GM18517 (cell line): ENCODE measurements around the gene S100A5.
"Not testable (repeated sequence)": the region's sequence is repeated elsewhere in the genome, so short reads cannot be mapped to it uniquely, and the experiment has no call there.

Experiments used
- ATAC-seq: cut with Tn5 transposase; IDR thresholded peaks from one replicate; pipeline ENCODE4 v1.9.1; 2021; ENCODE audit warnings: mild to moderate bottlenecking, moderate library complexity; ENCODE audit not compliant: unreplicated experiment

The S100A5 gene

DNA sequence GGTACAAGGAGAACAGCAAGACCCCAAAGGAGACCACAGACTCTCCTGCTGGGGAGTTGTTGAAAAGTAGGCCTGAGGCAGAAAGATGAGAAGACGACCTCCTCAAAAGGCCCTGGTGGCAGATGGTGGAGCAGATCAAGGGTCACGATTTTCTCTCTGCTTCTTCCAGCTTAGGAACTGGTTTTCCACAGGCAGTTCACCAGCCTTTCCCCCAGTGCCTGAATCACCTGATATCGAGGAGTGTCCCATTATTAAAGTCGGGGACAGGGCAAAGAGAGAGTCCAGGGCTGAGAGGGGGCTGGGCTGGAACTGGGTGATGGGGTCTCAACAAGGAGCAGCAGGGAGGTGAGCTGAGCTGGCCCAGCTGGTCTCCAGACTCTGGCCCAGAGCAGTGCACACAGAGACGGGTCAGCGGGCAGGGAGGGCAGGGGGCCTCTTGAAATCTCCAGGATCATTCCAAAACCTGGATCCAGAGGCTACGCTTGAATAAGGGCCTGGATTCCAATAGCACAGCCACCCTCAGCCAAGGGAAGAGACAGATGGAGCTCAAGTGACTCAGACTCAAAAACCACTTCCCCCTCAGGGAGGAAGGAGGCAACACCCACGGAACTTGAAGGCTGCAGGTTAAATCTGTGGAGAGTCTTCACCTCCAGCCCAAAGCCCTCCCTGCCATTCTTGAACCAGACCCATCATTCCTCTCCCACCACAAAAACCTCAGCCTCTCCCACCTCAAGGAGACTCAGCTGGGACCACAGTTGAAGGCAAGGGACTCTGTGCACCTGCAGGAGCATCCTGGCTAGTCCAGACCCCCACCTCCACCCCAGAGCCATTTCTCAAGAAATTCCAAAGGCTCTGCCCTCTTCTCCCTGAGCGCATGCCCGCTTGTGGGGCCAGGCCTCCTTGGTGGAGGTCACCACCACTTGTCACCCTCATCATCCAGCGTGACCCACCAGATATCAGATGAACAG is at the start of gene S100A5:
Gene S100A5 (minus strand): TSS at position 541 of the 968 bp plus-strand sequence. CDS start 743 bp downstream, outside the sequence.
- ATAC-seq, result no peak

- no peak for ATAC-seq
Observed at GRCh38 chr1:153588482-153588881, 47.7 kb upstream of the S100A5 start.

DNA sequence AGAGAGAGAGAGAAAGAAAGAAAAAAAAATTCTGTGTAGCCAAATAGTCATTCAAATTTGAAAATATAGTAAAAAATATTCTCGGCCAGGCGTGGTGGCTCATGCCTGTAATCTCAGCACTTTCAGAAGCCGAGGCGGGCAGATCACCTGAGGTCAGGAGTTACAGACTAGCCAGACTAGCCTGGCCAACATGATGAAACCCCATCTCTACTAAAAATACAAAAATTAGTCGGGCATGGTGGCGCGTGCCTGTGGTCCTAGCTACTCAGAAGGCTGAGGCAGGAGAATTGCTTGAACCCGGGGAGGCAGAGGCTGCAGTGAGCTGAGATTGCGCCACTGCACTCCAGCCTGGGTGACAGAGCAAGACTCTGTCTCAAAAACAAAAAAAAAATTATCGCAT is 47.3 kb upstream of the S100A5 start:
- not testable (repeated sequence) for ATAC-seq

DNA sequence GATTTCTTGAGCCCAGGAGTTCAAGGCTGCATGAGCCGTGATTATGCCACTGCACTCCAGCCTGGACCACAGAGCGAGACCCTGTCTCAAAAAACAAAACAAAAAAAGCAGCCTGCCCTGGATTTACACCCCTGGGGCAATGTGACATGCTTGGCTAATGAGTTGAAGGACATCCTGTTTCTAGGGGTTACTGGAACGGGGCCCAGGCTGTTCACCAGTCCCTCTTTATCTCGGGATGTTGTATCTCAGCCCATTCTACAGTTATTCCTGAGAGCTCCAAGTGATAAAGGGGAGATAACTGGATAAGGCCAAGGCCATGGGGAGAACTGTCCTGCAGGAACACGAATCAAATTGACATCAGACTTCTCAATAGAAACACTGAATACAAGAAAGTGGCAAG is 46.6 kb upstream of the S100A5 start:
- no peak for ATAC-seq

DNA sequence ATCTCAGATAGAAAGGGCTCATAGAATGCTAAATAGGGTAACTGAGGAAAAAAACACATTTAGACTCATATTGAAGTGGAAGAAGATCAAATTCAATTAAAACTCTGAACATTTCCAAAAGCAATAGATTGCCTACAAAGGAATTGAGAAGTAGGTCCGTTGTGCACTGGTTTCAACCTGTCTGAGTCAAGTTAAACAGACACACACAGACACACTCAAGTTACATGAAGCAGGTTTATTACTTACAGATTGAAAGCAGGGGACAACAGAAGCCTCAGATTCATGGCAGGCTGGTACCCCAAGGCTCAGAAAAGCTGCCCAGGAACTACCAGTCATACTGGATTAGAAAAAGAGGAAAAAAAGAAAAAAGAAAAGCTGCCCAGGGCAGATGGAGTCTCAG is 45.6 kb upstream of the S100A5 start:
- ATAC-seq, result no peak

GRCh38 chr1:153585006-153585405 is 44.3 kb upstream of the S100A5 start:
- no peak for ATAC-seq

GRCh38 chr1:153583976-153584375 is 43.2 kb upstream of the S100A5 start:
- ATAC-seq, result no peak

DNA sequence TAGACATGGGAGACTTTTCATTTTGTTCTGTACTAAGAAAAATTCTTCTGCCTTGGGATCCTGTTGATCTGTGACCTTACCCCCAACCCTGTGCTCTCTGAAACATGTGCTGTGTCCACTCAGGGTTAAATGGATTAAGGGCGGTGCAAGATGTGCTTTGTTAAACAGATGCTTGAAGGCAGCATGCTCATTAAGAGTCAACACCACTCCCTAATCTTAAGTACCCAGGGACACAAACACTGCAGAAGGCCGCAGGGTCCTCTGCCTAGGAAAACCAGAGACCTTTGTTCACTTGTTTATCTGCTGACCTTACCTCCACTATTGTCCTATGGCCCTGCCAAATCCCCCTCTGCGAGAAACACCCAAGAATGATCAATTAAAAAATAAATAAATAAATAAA is 42.8 kb upstream of the S100A5 start:
- not testable (repeated sequence) for ATAC-seq

GRCh38 chr1:153582836-153583235 is 42.1 kb upstream of the S100A5 start:
- ATAC-seq, result not testable (repeated sequence)

DNA sequence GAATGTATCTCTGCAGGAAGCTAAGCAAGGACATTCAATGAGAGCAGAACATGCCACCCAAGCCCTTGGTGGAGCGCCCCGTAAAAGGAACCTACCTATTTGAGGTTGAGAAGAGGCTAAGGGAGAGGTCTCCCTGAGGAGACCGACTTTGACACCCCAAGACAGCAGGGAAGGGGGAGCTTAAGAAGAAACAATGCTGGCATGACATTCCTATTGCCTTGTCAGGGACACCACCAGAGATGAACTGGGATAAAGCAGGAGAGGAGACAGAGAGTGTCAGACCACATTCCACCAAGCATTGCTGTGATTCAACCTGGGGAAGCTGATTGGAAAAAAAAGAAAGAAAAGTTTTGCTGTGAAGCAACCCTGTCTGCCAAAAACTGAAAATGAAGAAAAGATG is 38.2 kb upstream of the S100A5 start:
- no peak for ATAC-seq

GRCh38 chr1:153578490-153578889 is 37.8 kb upstream of the S100A5 start:
- ATAC-seq, result no peak

GRCh38 chr1:153577624-153578051 is 36.9 kb upstream of the S100A5 start:
- no peak for ATAC-seq

DNA sequence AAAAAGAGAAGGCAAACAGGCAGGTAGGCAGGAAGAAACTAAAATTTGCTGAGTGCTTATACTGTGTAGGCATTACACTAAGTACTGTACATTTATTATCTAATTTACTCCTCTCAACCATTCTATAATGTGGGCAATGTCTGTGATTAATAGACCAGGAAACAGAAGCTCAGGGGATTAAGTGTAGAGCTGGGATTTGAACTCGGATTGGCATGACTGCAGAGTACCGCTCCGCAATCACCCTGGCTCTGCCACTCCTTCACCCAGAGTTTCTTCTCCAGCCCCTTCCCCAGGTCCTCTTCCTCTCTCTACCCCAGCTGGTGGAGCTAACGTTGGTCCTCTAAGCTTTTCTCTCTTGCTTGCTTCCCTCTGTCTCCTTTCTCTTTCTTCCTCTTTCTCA is 36.4 kb upstream of the S100A5 start:
- ATAC-seq, result no peak

DNA sequence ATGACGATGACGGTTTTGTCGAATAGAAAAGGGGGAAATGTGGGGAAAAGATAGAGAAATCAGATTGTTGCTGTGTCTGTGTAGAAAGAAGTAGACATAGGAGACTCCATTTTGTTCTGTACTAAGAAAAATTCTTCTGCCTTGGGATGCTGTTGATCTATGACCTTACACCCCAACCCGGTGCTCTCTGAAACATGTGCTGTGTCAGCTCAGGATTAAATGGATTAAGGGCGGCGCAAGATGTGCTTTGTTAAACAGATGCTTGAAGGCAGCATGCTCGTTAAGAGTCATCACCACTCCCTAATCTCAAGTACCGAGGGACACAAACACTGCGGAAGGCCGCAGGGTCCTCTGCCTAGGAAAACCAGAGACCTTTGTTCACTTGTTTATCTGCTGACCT is 34.8 kb upstream of the S100A5 start:
- ATAC-seq, result not testable (repeated sequence)

DNA sequence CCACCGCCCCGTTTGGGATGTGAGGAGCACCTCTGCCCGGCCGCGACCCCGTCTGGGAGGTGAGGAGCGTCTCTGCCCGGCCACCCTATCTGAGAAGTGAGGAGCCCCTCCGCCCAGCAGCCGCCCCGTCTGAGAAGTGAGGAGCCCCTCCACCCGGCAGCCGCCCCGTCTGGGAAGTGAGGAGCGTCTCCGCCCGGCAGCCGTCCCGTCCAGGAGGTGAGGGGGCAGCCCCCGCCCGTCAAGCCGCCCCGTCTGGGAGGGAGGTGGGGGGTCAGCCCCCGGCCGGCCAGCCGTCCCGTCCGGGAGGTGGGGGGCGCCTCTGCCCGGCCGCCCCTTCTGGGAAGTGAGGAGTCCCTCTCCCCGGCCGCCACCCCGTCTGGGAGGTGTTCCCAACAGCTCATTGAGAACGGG is 34.4 kb upstream of the S100A5 start:
- not testable (repeated sequence) for ATAC-seq

- no peak for ATAC-seq
Observed at GRCh38 chr1:153573351-153573750, 32.6 kb upstream of the S100A5 start.

- no peak for ATAC-seq
Observed at GRCh38 chr1:153572569-153573015, 31.9 kb upstream of the S100A5 start.

GRCh38 chr1:153571706-153572105 is 31.0 kb upstream of the S100A5 start:
- no peak for ATAC-seq

GRCh38 chr1:153570874-153571273 is 30.1 kb upstream of the S100A5 start:
- ATAC-seq, result no peak

DNA sequence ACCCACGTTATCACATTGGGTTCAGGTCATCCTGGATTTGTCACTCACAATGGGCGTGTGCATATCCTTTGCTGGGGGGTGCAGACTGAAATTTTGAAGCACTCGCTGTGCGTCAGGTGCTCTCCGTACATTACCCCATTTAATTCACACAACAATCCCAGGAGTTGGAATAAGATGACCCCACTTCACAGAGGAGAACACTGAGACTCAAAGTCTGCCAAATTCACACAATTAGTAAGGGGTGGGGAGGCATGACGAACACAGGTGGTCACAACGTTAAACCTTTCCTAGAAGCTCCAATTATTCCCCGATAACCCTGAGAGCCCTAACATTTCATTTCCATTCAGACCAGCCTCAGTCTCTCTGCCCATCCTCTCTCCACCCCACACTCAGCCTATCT is 28.7 kb upstream of the S100A5 start:
- ATAC-seq, result no peak

DNA sequence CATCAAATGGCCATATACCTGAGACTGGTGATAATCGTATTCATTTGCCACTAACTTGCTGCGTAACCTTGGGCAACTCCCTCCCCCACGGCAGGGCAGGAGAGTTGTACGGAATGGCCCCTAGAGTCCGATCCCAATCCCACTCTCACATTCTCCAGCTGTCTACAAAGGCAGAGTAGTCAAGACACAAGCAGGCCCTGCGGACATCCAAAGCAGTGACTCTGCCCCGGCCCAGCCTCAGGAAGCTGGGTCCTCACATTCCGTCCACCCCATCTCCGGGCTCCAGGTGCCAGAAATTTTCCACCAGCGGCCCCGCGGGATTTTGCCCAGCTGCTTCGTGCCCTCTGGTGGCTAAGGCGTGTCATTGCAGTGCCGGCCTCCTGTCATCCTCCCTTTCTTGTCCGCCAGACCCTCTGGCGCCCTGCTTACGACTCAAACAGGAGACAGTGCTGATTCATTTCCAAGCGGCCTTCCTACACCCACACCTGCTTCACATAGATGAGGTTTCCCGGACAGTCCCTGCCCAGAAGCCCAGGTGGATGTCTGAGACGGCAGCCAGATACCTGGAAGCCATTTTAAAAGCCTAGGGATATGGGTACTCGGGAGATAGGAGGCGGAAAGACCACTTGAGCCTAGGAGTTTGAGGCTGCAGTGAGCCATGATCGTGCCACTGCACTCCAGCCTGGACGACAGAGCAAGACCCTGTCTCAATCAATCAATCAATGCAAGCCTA is 27.8 kb upstream of the S100A5 start:
- no peak for ATAC-seq
